CD4-positive, alpha-beta T cell treated with Interleukin-6 for 4 hours (primary cell): ENCODE results near the gene ZDHHC8.

Source experiments
- DNase-seq: peaks from one replicate; pipeline ENCODE4 v3.0.0-alpha.2; 2020; ENCODE audit warnings: mixed read lengths

ZDHHC8 gene

GRCh38 chr22:20114506-20115475 lies 16.8 kb upstream of the ZDHHC8 start:
- no peak for DNase-seq

GRCh38 chr22:20115691-20116375 lies 15.8 kb upstream of the ZDHHC8 start, which contains the start of gene RANBP1:
RANBP1 (plus strand) TSS chr22:20116104; CDS start chr22:20116185, 81 bp downstream.
- DNase-seq: no peak

- no peak for DNase-seq
Observed at GRCh38 chr22:20116376-20116950, 15.1 kb upstream of the ZDHHC8 start.

GRCh38 chr22:20116951-20117632 lies 14.5 kb upstream of the ZDHHC8 start, which contains the start of gene TRMT2A:
TRMT2A (minus strand) TSS chr22:20117226; CDS start chr22:20116906, 320 bp downstream.
- DNase-seq: peak; percentile 97

- peak; percentile 34 for DNase-seq
Observed at GRCh38 chr22:20117633-20118299, 13.8 kb upstream of the ZDHHC8 start.

- no peak for DNase-seq
Observed at GRCh38 chr22:20118300-20119020, 13.1 kb upstream of the ZDHHC8 start.

GRCh38 chr22:20121856-20122415 lies 9.7 kb upstream of the ZDHHC8 start:
- no peak for DNase-seq

- DNase-seq: no peak
Observed at GRCh38 chr22:20123366-20124082, 8.1 kb upstream of the ZDHHC8 start.

GRCh38 chr22:20124083-20124787 lies 7.4 kb upstream of the ZDHHC8 start:
- no peak for DNase-seq

GRCh38 chr22:20125201-20126174 lies 6.1 kb upstream of the ZDHHC8 start:
- no peak for DNase-seq

GRCh38 chr22:20126284-20127029 lies 5.1 kb upstream of the ZDHHC8 start:
- DNase-seq: no peak

GRCh38 chr22:20127318-20127868 lies 4.2 kb upstream of the ZDHHC8 start:
- no peak for DNase-seq

- no peak for DNase-seq
Observed at GRCh38 chr22:20127869-20128618, 3.6 kb upstream of the ZDHHC8 start.

GRCh38 chr22:20128619-20128901 lies 3.0 kb upstream of the ZDHHC8 start:
- no peak for DNase-seq

GRCh38 chr22:20128902-20129746 lies 2.5 kb upstream of the ZDHHC8 start:
- peak; percentile 61 for DNase-seq

- no peak for DNase-seq
Observed at GRCh38 chr22:20129747-20130014, 1.9 kb upstream of the ZDHHC8 start.
